HPDE6-E6E7 (cell line): ENCODE results near the gene DUS2.

Experiments
- DNase-seq: peaks from one replicate; pipeline ENCODE4 v3.0.0; 2011; ENCODE audit warnings: missing footprints; ENCODE audit errors: extremely low spot score

DUS2 gene

GRCh38 chr16:68046106-68046505 lies 23.0 kb downstream of the DUS2 start:
- DNase-seq = no peak

- no peak for DNase-seq
Measured at GRCh38 chr16:68047987-68048386, 24.9 kb downstream of the DUS2 start.

GRCh38 chr16:68049449-68049848 lies 26.4 kb downstream of the DUS2 start:
- DNase-seq = no peak

- no peak for DNase-seq
Measured at GRCh38 chr16:68055395-68055794, 32.3 kb downstream of the DUS2 start.

GRCh38 chr16:68059804-68060203 lies 36.7 kb downstream of the DUS2 start:
- no peak for DNase-seq

GRCh38 chr16:68061396-68061795 lies 38.3 kb downstream of the DUS2 start:
- no peak for DNase-seq

GRCh38 chr16:68062910-68063393 lies 39.9 kb downstream of the DUS2 start:
- no peak for DNase-seq

GRCh38 chr16:68064791-68065365 lies 41.8 kb downstream of the DUS2 start:
- peak; percentile 86 for DNase-seq

GRCh38 chr16:68065716-68066305 lies 42.7 kb downstream of the DUS2 start:
- no peak for DNase-seq

- no peak for DNase-seq
Measured at GRCh38 chr16:68066763-68067162, 43.7 kb downstream of the DUS2 start.

- DNase-seq = no peak
Measured at GRCh38 chr16:68068926-68069325, 45.8 kb downstream of the DUS2 start.

GRCh38 chr16:68069511-68070248 lies 46.6 kb downstream of the DUS2 start:
- no peak for DNase-seq

GRCh38 chr16:68070249-68070730 lies 47.2 kb downstream of the DUS2 start:
- no peak for DNase-seq

GRCh38 chr16:68070806-68071517 lies 47.9 kb downstream of the DUS2 start:
- DNase-seq = no peak

- DNase-seq = no peak
Measured at GRCh38 chr16:68071518-68071901, 48.4 kb downstream of the DUS2 start.

- DNase-seq = peak; percentile 99
Measured at GRCh38 chr16:68072038-68072695, 49.1 kb downstream of the DUS2 start.

GRCh38 chr16:68073902-68074760 lies 51.0 kb downstream of the DUS2 start:
- DNase-seq = no peak

- DNase-seq = no peak
Measured at GRCh38 chr16:68074850-68075555, 51.9 kb downstream of the DUS2 start.

GRCh38 chr16:68075980-68076379 lies 52.9 kb downstream of the DUS2 start:
- no peak for DNase-seq

- no peak for DNase-seq
Measured at GRCh38 chr16:68076560-68076959, 53.5 kb downstream of the DUS2 start.
